NCI-H2227 treated with DMSO at 0.1 percent for 48 hours (cell line): ENCODE results near the gene SERINC5.
"Not testable (repeated sequence)": the region's sequence is repeated elsewhere in the genome, so short reads cannot be mapped to it uniquely, and the experiment has no call there.

Experiments
- DNase-seq: peaks from one replicate; lab custom pipeline; 2025; lab: John Stamatoyannopoulos, UW

The SERINC5 gene

DNA sequence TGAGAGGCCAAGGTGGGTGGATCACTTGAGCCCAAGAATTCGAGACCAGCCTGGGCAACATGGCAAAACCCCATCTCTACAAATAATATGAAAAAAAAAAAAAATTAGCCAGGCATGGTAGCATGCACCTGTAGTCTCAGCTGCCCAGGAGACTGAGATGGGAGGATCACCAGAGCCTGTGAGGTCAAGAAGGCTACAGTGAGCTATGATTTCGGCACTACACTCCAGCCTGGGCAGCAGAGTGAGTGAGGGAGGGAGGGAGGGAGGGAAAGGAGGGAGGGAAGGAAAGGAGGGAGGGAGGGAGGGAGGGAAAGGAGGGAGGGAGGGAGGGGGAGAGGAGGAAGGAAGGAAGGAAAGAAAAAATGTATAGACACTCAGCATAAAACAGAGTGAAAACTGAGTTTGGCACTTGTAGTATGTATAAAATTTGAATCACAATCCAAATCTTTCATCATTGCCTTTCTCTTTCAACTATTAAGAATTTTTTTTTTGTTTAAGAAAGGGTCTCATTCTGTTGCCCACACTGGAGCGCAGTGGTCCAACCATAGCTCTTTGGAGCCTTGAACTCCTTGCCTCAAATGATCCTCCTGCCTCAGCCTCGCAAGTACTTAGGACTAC is 27.8 kb downstream of the SERINC5 start:
- no peak for DNase-seq

- no peak for DNase-seq
Observed at GRCh38 chr5:80225934-80226326, 29.9 kb downstream of the SERINC5 start.

GRCh38 chr5:80225189-80225933 is 30.5 kb downstream of the SERINC5 start:
- no peak for DNase-seq

- no peak for DNase-seq
Observed at GRCh38 chr5:80223561-80223960, 32.3 kb downstream of the SERINC5 start.

- DNase-seq: peak; percentile 78
Observed at GRCh38 chr5:80220245-80220897, 35.5 kb downstream of the SERINC5 start.

- no peak for DNase-seq
Observed at GRCh38 chr5:80219391-80219790, 36.5 kb downstream of the SERINC5 start.

- no peak for DNase-seq
Observed at GRCh38 chr5:80217667-80218066, 38.2 kb downstream of the SERINC5 start.

- DNase-seq: no peak
Observed at GRCh38 chr5:80216753-80217596, 38.9 kb downstream of the SERINC5 start.

DNA sequence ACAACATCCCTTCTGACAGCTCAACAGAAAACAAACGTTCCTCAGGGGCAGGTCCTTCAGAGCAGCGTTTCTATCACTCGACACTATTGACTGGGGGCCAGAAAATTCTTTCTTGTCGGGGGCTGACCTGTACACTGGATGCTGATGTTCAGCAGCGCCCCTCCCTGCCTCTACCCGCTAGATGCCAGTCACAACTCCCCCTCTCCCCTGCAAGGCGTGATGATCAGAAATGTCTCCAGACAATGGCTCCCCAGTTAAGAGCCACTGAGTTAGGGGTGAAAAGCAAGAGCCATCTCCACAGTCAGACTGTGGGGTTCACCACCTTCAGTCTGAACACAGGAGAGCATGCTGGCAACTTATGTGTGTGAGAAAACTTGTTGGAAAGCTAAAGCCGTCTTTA is 39.8 kb downstream of the SERINC5 start:
- no peak for DNase-seq

- DNase-seq: no peak
Observed at GRCh38 chr5:80215523-80215922, 40.3 kb downstream of the SERINC5 start.

- no peak for DNase-seq
Observed at GRCh38 chr5:80213466-80213865, 42.4 kb downstream of the SERINC5 start.

DNA sequence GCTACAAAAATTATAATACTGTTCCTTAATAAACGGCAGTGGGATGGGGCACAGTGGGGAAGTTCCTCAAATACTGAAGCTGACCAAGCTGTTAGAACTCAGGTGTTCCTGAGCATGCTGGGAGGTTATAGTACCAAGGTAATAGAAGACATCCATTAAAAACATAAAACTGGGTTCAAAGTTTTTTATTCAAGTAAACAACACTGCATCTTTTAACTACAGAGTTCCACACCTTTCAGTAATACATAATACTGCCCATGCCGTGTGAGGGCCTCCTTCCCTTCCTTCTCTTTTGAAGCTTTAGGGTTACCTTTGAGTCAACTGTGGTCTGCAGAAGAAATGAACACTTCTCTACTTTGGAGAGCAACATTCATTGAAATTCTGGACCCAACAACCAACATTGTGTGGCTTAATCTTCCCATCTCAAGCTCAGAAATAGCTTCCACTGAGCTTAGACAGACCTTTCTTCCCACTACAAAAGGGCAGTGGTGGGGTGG is 43.6 kb downstream of the SERINC5 start:
- DNase-seq: no peak

DNA sequence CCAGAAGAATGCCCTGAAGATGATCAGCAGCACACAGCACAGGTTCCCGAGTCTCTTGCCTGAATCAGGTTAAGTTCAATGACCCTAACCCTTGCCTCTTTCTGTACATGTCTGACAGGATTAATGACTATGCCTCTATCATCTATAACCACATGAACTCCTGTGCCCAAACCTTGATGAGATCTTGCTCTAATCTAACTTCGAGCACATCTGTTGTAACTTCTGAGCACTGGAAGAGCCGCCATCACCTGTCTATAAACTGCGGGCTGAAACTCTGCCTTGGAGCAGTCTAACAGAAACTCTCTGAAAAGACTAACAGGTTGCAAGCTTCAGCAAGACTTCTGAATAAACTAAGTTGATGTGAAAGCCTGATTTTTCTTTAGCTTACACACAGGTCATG is 44.5 kb downstream of the SERINC5 start:
- DNase-seq: no peak

GRCh38 chr5:80210014-80210413 is 45.8 kb downstream of the SERINC5 start:
- DNase-seq: no peak

- no peak for DNase-seq
Observed at GRCh38 chr5:80208381-80208780, 47.5 kb downstream of the SERINC5 start.

DNA sequence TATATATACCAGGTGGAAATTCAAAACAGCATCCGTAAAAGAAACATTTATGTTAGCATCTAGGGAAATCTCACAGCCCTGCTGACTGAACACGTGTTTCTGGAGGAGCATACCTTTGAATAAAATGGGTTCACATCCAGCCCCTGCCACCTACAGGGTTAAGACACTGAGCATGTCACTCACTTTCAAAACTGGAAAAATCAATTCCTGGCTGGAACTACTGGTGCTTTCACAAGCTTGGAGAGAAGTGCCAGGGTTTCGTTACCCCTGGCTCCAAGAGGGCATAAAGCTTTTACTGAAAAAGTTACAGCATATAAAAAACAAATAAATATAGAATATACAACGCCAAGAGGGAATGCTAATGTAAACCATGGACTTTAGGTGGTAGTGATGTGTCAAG is 48.0 kb downstream of the SERINC5 start:
- no peak for DNase-seq

GRCh38 chr5:80206282-80206681 is 49.6 kb downstream of the SERINC5 start:
- DNase-seq: no peak

GRCh38 chr5:80205846-80206245 is 50.0 kb downstream of the SERINC5 start:
- no peak for DNase-seq

DNA sequence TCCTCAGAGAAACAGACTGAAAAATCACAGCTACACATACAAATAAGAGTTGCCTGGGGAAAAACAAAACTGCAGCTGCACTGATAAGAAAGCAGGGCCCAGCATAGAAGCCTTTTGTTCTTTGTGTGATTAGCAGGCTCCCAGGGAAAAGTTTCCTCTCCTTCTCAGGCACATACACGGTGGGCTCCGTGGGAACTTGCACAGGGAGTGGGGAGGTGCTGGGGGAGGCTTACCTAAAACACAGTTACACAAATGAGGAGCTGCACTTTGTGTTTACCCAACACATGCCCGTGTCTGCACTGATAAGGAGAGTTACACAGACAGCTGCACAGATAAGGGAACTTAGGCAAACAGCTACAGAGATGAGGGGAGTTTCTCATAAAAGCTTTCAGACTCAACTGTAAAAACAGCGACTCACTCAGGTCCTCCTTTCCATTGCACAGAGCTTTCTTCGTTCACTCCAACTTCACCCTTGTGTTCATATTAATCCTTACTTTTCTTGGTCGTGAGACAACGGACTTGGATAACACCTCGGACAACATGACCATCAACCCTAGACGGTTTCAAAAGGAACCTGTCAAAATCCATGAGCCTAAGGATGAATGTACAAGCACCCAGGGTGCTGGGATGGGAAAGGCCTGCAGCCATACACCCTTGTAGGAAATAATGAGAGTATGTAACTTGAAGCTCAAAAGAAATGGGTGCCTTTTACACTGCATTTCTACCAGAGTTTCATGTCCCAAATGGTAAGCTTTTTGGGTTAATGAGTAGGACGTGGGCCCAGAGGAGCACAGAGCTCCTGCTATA is 50.8 kb downstream of the SERINC5 start:
- DNase-seq: no peak

DNA sequence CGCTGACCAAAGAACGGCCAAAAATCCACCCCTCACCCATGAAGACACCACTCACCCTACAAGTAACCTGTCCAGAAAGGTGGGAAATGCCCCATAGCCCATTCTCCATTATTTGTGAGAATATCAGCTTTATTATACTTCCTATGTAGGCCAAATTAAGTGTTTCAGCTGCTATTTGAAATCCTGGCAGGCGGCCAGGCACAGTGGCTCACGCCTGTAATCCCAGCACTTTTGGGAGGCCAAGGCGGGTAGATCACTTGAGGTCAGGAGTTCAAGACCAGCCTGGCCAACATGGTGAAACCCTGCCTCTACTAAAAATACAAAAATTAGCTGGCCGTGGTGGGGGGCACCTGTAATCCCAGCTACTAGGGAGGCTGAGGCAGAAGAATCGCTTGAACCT is 54.1 kb downstream of the SERINC5 start:
- DNase-seq: not testable (repeated sequence)

- DNase-seq: no peak
Observed at GRCh38 chr5:80198920-80199319, 56.9 kb downstream of the SERINC5 start.
